MM.1S (cell line): ENCODE results near the gene LTV1.

Source experiments
- CTCF ChIP-seq: fragments of 300-600 bp; sonication (generic); IDR thresholded peaks from 2 replicates; pipeline ENCODE4 v1.5.1; 2016; ENCODE audit warnings: antibody characterized with exemption, low read length, mixed read lengths
- EZH2 ChIP-seq: fragments of 300-600 bp; sonication (generic); optimal IDR thresholded peaks from 2 replicates; pipeline ENCODE3; 2017; ENCODE audit warnings: low read depth, mild to moderate bottlenecking, antibody characterized with exemption, low read length, mixed read lengths
- EZH2phosphoT487 ChIP-seq: fragments of 300-600 bp; sonication (generic); IDR thresholded peaks from 2 replicates; pipeline ENCODE4 v1.6.1; 2018; ENCODE audit warnings: antibody characterized with exemption, low read length

- TF ChIP-seq CTCF: no peak
- no peak for TF ChIP-seq EZH2
- no peak for TF ChIP-seq EZH2phosphoT487
These were observed 29.1 kb downstream of the LTV1 start for GRCh38 chr6:143872201-143872600.
